Measurements from ENCODE around the gene GOLGA7B.

GRCh38 chr10:97888641-97889262 lies 39.1 kb downstream of the GOLGA7B start:
- TF ChIP-seq CTCF (IDR thresholded peaks at IDR 0.05) (no peak), POLR2AphosphoS5 (IDR thresholded peaks at IDR 0.05; ENCODE audit: low read depth, low read length) (no peak)
